IPS-NIHi11 (cell line): ENCODE results near the gene EPHA4.

Experiments
- DNase-seq: peaks from one replicate; pipeline ENCODE4 v3.0.0; 2012; ENCODE audit warnings: mixed read lengths, low spot score

Gene EPHA4

GRCh38 chr2:221473451-221473850, 98.7 kb downstream of the EPHA4 start:
- no peak for DNase-seq

GRCh38 chr2:221468317-221468716, 103.8 kb downstream of the EPHA4 start:
- DNase-seq, result peak; percentile 67

GRCh38 chr2:221467610-221468009, 104.5 kb downstream of the EPHA4 start:
- no peak for DNase-seq

- DNase-seq, result no peak
Measured at GRCh38 chr2:221466744-221467143, 105.4 kb downstream of the EPHA4 start.

DNA sequence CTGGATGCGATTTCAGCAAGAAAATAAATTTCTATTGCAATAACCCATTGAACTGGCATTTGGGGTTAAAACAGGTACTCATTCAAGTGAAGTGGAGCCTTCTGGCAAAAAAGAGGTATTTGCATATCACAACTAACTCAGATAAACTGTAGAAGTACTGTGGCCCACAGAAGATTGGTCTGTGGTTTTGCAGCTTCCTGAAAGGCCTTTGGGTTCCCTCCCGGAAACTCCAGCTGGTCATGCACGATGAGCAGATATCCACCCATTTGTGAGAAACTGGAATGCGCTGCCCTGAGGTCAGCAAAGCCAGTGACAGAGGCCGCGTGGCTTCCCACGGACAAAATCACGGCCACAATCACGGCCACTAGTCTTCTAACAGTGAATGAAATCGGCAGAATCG, 106.3 kb downstream of the EPHA4 start:
- no peak for DNase-seq

DNA sequence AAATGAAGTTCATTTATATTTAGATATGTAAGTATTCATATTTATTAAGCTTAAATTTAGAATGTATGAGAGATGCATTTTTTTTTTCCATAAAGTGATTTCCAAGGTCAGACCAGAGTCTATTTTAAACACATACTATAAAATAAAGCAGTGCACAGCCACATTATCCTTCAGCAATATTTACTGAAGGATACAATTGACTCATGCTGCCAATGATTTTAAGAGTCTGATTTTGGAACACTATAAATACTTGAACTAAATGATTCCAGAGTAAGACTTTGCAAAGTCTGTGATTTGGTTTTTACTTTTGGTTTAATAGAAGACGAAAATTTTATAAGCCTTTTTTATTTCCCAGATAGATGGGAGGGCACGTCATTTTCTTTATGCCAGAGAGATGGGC, 107.1 kb downstream of the EPHA4 start:
- DNase-seq, result no peak

DNA sequence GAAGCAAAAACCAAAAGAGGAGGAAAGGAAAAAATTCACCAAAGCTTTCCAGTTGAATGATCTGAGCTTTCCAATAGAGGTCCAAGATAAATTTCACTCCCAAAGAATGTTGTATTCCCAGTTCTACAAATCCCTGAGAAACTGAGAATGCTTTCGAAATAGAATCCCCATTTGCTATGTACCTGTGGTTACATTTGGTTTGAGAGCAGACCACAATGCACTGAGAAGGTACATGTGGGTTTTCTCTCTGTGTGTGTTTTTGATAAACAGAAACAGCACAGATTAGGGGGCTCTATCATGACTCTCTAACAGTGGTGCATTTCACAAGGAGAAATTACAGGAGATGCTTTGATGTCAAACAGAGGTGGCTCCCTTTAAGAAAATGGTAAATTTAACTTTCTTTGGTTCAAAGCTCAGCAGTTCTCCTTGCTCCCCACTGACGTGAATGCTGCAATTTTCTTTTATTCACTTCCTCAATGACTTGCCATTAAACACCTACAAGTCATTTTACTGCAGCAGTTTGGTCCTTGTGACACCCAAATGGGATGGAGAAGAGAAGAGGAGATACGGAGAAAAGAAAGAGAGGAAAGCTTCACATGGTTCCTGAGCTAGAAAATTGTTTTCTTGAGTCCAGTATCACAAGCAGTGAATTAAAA, 108.7 kb downstream of the EPHA4 start:
- no peak for DNase-seq

- DNase-seq, result no peak
Measured at GRCh38 chr2:221461901-221462300, 110.2 kb downstream of the EPHA4 start.

GRCh38 chr2:221460136-221460535, 112.0 kb downstream of the EPHA4 start:
- no peak for DNase-seq

DNA sequence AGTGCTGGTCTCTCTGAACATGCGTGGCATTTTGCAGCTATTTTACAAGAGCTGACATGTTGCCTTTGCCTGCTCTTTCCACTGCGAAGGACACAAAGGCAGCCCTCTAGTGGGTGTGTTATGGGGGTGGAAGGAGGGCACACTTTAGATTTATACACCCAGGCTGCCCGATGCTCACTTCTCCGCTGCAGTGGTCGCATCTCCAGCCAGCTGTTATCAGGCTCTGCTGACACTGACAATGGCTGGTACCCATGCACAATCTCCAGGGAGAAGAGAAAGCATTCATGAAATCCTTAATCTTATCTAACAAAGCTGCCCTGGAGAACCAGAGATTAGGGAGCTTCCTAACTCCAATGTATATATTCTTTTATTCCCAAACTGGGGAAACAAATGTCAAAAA, 113.5 kb downstream of the EPHA4 start:
- no peak for DNase-seq

DNA sequence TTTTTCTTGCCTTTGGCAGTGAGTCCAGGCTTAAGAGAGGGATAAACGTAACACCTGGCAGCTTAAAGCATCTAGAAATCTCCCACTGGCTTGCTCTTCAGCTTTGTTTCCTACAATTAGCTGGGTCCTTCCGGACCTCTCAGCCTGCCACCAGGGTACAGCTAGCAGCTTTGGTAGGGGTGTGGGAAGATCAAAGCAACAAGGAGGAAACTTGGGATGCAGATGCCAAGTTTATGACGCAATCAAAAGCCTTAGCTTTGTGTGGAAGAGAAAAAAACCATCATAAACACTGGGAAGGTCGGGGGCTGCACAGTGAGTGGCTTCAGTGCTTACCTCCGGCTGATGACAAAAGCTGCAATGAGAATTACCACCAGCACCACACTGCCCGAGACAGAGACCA, 116.9 kb downstream of the EPHA4 start:
- DNase-seq, result no peak

DNA sequence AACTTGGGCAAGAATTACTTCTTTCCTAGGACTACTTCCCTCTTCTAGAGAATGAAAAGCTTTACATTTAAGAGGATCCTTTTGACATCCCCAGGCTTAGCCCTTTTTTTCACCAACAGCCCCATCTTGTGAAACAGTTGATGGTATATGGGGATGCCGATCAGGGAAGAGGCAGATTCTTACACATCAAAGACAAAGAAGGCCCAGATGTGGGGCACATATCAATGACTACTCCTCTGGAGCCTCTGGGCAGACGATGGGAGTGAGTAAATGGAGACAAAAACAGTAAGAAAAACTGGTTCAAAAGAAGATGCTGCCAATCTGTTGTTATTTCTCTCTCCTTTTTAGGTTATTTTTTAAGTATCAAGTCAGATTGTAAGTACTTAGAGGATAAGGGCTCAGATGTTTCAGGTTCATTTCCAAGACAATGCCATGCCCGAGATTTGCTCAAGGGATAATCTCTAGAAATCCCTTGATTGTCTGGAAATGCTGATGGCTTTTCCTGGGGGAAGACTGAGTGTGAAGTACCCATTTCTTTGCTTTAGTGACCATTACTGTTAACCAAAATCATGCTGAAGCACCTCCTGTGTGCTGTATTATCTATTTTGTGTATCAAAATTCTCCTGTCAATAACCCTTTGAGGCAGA, 117.5 kb downstream of the EPHA4 start:
- DNase-seq, result no peak

- no peak for DNase-seq
Measured at GRCh38 chr2:221451862-221452788, 120.0 kb downstream of the EPHA4 start.

DNA sequence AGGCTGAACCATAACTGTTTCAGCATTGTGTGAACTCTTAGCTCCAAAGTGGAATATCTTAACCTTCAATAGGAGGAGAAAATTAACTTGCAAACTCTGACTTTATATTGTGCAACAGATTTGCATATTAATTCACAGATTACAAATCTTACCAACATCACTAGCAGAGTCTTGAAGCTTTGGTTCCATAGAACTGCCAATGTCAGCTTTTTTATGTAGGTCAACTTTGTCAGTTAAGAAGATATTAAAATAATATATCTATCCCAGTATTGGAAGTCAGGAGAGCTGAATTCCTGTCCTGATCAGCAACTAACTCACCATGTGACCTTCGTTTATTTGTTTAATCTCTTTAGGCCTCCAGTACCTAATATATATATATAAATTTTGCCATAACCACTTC, 121.8 kb downstream of the EPHA4 start:
- no peak for DNase-seq

- no peak for DNase-seq
Measured at GRCh38 chr2:221449406-221449805, 122.7 kb downstream of the EPHA4 start.

DNA sequence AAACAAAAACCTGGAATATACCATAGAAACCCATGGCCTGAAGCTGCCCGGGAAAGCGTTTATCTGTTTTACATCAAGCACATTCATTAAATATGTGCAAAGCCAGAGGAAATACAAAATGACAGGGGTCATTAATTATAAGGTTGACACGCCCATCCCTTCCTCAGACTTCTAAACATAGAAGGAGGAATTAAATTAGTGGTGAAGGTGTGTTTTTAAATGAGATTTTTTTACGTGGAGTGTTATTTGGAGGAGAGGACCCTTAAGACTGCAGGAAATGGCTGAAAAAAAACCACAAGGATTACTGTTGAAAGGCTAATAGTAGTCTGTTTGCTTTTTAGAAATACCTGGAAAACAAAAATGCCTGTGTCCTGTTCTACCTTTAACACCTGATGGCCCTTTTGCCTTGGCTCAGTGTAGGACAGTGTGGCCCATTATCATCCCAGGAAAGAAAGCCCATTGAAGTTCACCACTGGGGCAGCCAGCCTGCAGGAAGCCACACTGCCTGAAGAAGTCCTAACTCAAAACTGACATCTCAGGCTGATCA, 123.2 kb downstream of the EPHA4 start:
- no peak for DNase-seq

DNA sequence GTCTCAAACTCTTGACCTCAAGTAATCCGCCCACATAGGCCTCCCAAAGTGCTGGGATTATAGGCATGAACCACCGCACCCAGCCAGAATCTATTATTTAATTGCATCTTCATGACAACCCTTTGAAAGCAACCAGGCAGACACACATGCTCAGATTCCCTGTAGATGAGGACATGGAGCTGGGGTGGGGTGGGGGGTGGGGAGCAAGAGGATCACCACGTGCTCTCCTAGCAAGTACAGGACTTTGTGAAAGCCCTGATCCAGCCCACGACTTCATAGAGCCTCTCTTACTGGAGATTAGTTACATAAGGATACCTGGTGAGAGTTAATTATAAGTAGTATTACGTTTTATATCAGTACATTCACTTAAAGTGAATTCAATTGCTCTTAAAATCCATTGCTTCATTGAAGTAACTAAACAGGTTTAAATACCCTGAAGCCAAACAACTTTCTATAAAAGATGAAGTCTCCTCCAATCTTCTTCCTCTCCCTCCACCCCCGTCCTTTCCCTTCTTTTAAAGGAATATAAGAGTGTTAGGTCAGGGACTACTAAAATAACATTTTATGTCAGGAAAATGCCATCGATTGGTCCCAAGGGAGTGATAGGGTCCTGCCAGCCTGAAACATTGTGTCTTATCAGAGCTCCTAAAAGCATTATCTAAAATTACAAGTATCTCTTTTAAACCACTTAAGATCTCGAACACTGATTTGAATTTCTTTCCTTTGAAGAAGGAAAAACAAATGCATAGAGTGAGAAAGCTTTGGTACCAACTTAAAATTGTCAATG, 123.9 kb downstream of the EPHA4 start:
- DNase-seq, result no peak

GRCh38 chr2:221447310-221447709, 124.8 kb downstream of the EPHA4 start:
- DNase-seq, result no peak

DNA sequence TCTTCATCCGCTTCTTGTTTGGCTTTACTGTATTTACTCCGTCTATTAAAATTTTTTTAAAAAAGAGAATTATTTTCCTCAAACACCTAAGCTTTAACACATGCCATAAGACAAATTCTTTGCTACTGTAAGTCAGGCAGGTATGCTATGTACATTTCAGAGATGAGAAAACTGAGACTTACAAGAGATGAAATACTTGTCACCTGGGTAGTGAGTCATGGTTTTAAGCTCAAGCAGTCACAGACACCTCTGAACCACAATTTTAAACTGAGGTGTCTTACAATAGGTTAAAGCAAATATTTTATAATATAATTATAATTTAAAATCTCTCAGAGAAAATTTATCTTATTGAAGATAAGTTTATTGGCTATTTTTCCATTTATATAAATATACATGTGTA, 126.0 kb downstream of the EPHA4 start:
- no peak for DNase-seq

GRCh38 chr2:221444106-221444505, 128.0 kb downstream of the EPHA4 start:
- DNase-seq, result no peak

- no peak for DNase-seq
Measured at GRCh38 chr2:221443645-221444044, 128.5 kb downstream of the EPHA4 start.

GRCh38 chr2:221442128-221442527, 130.0 kb downstream of the EPHA4 start:
- no peak for DNase-seq
